CD14-positive monocyte (primary cell): ENCODE measurements around the gene KIF20A. TPM values are rescaled to one million over a fixed set of nuclear protein-coding genes. Genes with fewer than 3 reads are reported as not detected.

ENCODE experiments used
- DNase-seq, 3 donors: peaks; one replicate each; pipeline ENCODE4 v3.0.0-alpha.2; 2011 to 2022
- H2AFZ ChIP-seq: 2 replicates; pipeline ENCODE4 v1.6.0; 2012; ENCODE audit warnings: mild to moderate bottlenecking, low read depth, low read length, inconsistent platforms; ENCODE audit not compliant: insufficient read depth, poor library complexity, severe bottlenecking
- H3K27ac ChIP-seq, 2 donors: 1 replicate in 1 of 2; 2 replicates in 1 of 2; pipeline ENCODE4 v1.5.1; 2012 to 2013; ENCODE audit warnings: low read length in 2 of 2, control low read depth in 1 of 2, inconsistent platforms in 1 of 2, low read depth in 1 of 2, mild to moderate bottlenecking in 1 of 2
- H3K27me3 ChIP-seq, 2 donors: one replicate each; pipeline versions ENCODE4 v1.6.0 to v1.6.1; 2011 to 2013; ENCODE audit warnings: low read length in 2 of 2; ENCODE audit not compliant: control insufficient read depth in 2 of 2, insufficient read depth in 2 of 2
- H3K36me3 ChIP-seq, 2 donors: replicated peaks in 1 of 2; 1 replicate in 1 of 2; 2 replicates in 1 of 2; pipeline versions ENCODE4 v1.5.1 to v1.6.1; 2012 to 2013; ENCODE audit warnings: low read length in 2 of 2, control low read depth in 1 of 2, inconsistent platforms in 1 of 2, mild to moderate bottlenecking in 1 of 2; ENCODE audit not compliant: insufficient read depth in 2 of 2, control insufficient read depth in 1 of 2
- H3K4me1 ChIP-seq, 2 donors: 1 replicate in 1 of 2; 2 replicates in 1 of 2; pipeline versions ENCODE4 v1.5.1 to v1.6.1; 2012 to 2013; ENCODE audit warnings: low read length in 2 of 2, control low read depth in 1 of 2, inconsistent platforms in 1 of 2, mild to moderate bottlenecking in 1 of 2, moderate library complexity in 1 of 2; ENCODE audit not compliant: insufficient read depth in 2 of 2, control insufficient read depth in 1 of 2
- H3K4me2 ChIP-seq: replicated peaks from 2 replicates; pipeline ENCODE3; 2012; ENCODE audit warnings: low read length, moderate library complexity, mild to moderate bottlenecking; ENCODE audit not compliant: poor library complexity, severe bottlenecking; ENCODE audit errors: extremely low read depth
- H3K4me3 ChIP-seq, 3 experiments: fragments of 200-600 bp in 1 of 3; sonication (generic) in 1 of 3; replicated peaks in 1 of 3; 1 replicate in 2 of 3; 2 replicates in 1 of 3; pipeline ENCODE4 v1.5.1; 2011 to 2013; ENCODE audit warnings: low read length in 3 of 3, mild to moderate bottlenecking in 3 of 3, control low read depth in 2 of 3, low read depth in 2 of 3, inconsistent platforms in 1 of 3, moderate library complexity in 1 of 3
- H3K79me2 ChIP-seq: 2 replicates; pipeline ENCODE4 v1.6.0; 2012; ENCODE audit warnings: mild to moderate bottlenecking, control low read depth, inconsistent platforms, low read length, moderate library complexity; ENCODE audit not compliant: insufficient read depth
- H3K9ac ChIP-seq: 2 replicates; pipeline ENCODE4 v1.6.0; 2017; ENCODE audit warnings: low read length, mild to moderate bottlenecking; ENCODE audit not compliant: insufficient read depth, poor library complexity, severe bottlenecking
- H3K9me3 ChIP-seq, 2 donors: replicated peaks in 1 of 2; 1 replicate in 1 of 2; 2 replicates in 1 of 2; pipeline versions ENCODE4 v1.5.1 to v1.6.1; 2012 to 2013; ENCODE audit warnings: low read length in 2 of 2, control low read depth in 1 of 2; ENCODE audit not compliant: control insufficient read depth in 1 of 2, insufficient read depth in 1 of 2
- H4K20me1 ChIP-seq: 2 replicates; pipeline ENCODE4 v1.6.0; 2012; ENCODE audit warnings: mild to moderate bottlenecking, low read length, control low read depth, moderate library complexity; ENCODE audit not compliant: insufficient read depth
- H3K27ac Mint-ChIP-seq, 7 donors: one replicate each; pipeline ENCODE4 v1.8.0; 2020; ENCODE audit warnings: mild to moderate bottlenecking in 7 of 7, mixed read lengths in 7 of 7, moderate library complexity in 6 of 7, inconsistent platforms in 2 of 7
- H3K27me3 Mint-ChIP-seq, 3 donors: one replicate each; pipeline ENCODE4 v1.8.0; 2021 to 2022; ENCODE audit warnings: low read depth in 3 of 3, mild to moderate bottlenecking in 3 of 3, mixed read lengths in 3 of 3, moderate library complexity in 3 of 3, inconsistent platforms in 1 of 3
- H3K36me3 Mint-ChIP-seq, 2 donors: one replicate each; pipeline ENCODE4 v1.8.0; 2020; ENCODE audit warnings: mixed read lengths in 2 of 2, inconsistent platforms in 1 of 2, mild to moderate bottlenecking in 1 of 2
- H3K4me1 Mint-ChIP-seq: one replicate; pipeline ENCODE4 v1.8.0; 2020; ENCODE audit warnings: mild to moderate bottlenecking, mixed read lengths
- H3K4me3 Mint-ChIP-seq, 2 donors: one replicate each; pipeline ENCODE4 v1.8.0; 2020; ENCODE audit warnings: mild to moderate bottlenecking in 2 of 2, mixed read lengths in 2 of 2, moderate library complexity in 1 of 2
- H3K9me3 Mint-ChIP-seq, 7 donors: one replicate each; pipeline ENCODE4 v1.8.0; 2020 to 2022; ENCODE audit warnings: mixed read lengths in 7 of 7, mild to moderate bottlenecking in 6 of 7, moderate library complexity in 6 of 7, inconsistent platforms in 2 of 7
- CTCF ChIP-seq: fragments of 200-600 bp; IDR thresholded peaks from one replicate; pipeline ENCODE4 v1.8.0; 2022; ENCODE audit warnings: antibody characterized with exemption, mild to moderate bottlenecking
- WGBS: methylation state at CpG from one replicate; pipeline ENCODE4 v1.1.5; 2013; ENCODE audit warnings: missing lambda C conversion rate; ENCODE audit not compliant: insufficient coverage; 5-methylcytosine and 5-hydroxymethylcytosine counted together
- intact Hi-C, 2 donors: fragments of 100-400 bp; cut with micrococcal nuclease; formaldehyde crosslinking; loops; one replicate each; pipeline versions ENCODE4 v1.15.0 to v1.15.1; 2023
- polyA plus RNA-seq, 3 donors: library from polyadenylated mRNA; depleted of rRNA in 1 of 3; unstranded in 2 of 3; stranded (reverse) in 1 of 3; fragments of 300-500 nt in 2 of 3; fragments of >200 nt in 1 of 3; fragmentation: Illumina TruSeq in 2 of 3; gene quantifications; 1 replicate in 2 of 3; 2 replicates in 1 of 3; pipeline ENCODE4 v1.2.3, GENCODE V29; 2012 to 2021

The KIF20A gene
- polyA plus RNA-seq, 3 donors = not detected

- Histone ChIP-seq H4K20me1 (no peaks in the 10 kb centered on the region), H3K4me2 (no peak overlapping the region), H3K79me2 (peaks cover 34% of the 10 kb centered on the region), H3K9ac (no peak overlapping the region), H3K4me3 (no peak overlapping the region), H3K36me3 (peaks cover 48 to 69% of the 10 kb centered on the region in 2 donors), H2AFZ (no peak overlapping the region), H3K27ac (no peak overlapping the region), H3K27me3 (no peaks in the 10 kb centered on the region), H3K9me3 (no peaks in the 10 kb centered on the region), H3K4me1 (peaks cover 24 to 29% of the 10 kb centered on the region in 2 donors)
- 97% methylated on average over 5 of the region's 6 CpGs for WGBS
- TF ChIP-seq CTCF = no peak
- intact Hi-C loops = loop anchor here in 1 of 2 donors (10.0 kb wide), 1 partner anchor 232 kb away; no protein-coding TSS in a partner anchor
- no peak overlapping the region for H3K27ac Mint-ChIP-seq
- H3K27me3 Mint-ChIP-seq = peaks cover 0 to 2% (median 0%) of the 10 kb centered on the region in 3 donors
- no peak for DNase-seq
- no peaks in the 10 kb centered on the region for H3K9me3 Mint-ChIP-seq
- H3K36me3 Mint-ChIP-seq = peaks cover 52 to 62% of the 10 kb centered on the region in 2 donors
- H3K4me3 Mint-ChIP-seq = no peak overlapping the region
- peaks cover 14% of the 10 kb centered on the region for H3K4me1 Mint-ChIP-seq
Measured at GRCh38 chr5:138182808-138183207, 3.9 kb downstream of the KIF20A start.

- Histone ChIP-seq H3K27ac (peak overlapping the region in 1 of 2 donors; percentile 27), H3K4me2 (no peak overlapping the region), H3K27me3 (no peaks in the 10 kb centered on the region), H3K9me3 (no peaks in the 10 kb centered on the region), H4K20me1 (no peaks in the 10 kb centered on the region), H3K36me3 (peaks cover 77 to 100% of the 10 kb centered on the region in 2 donors), H3K4me3 (no peak overlapping the region), H3K9ac (no peak overlapping the region), H3K79me2 (peaks cover 7% of the 10 kb centered on the region), H3K4me1 (peaks cover 6 to 7% of the 10 kb centered on the region in 2 donors), H2AFZ (no peak overlapping the region)
- Mint-ChIP-seq H3K36me3 (peaks cover 76 to 91% of the 10 kb centered on the region in 2 donors), H3K27me3 (peaks cover 0 to 2% (median 2%) of the 10 kb centered on the region in 3 donors), H3K9me3 (no peaks in the 10 kb centered on the region), H3K4me1 (peaks cover 14% of the 10 kb centered on the region), H3K27ac (peak overlapping the region in 5 of 7 donors; percentile 20 to 73 (median 58)), H3K4me3 (no peak overlapping the region)
- intact Hi-C loops = loop anchor here in 1 of 2 donors (10.0 kb wide), 1 partner anchor 229 kb away; no protein-coding TSS in a partner anchor
- peak in 1 of 3 donors; percentile 23 for DNase-seq
- WGBS = 14% methylated on average over 1 of the region's 2 CpGs
- no peak for TF ChIP-seq CTCF
Measured at GRCh38 chr5:138186002-138186447, 7.1 kb downstream of the KIF20A start.
